H1 (cell line): ENCODE results near the gene C15orf62.

Experiments
- BRCA1 ChIP-seq: IDR thresholded peaks from 2 replicates; pipeline ENCODE4 v1.6.1; 2012; ENCODE audit warnings: low read depth, low read length, improper control_type of control experiment
- EZH2 ChIP-seq: fragments of 200-600 bp; sonication (generic); IDR thresholded peaks from 2 replicates; pipeline ENCODE4 v1.7.1; 2012; ENCODE audit warnings: low read depth, mild to moderate bottlenecking, moderate library complexity, low read length, inconsistent platforms; ENCODE audit not compliant: severe bottlenecking
- NRF1 ChIP-seq: IDR thresholded peaks from 2 replicates; pipeline ENCODE4 v1.6.1; 2011; ENCODE audit warnings: mild to moderate bottlenecking, low read depth, low read length, improper control_type of control experiment
- POLR2A ChIP-seq, 2 experiments: IDR thresholded peaks; 1 replicate in 1 of 2; 2 replicates in 1 of 2; pipeline ENCODE4 v1.6.1; 2011; ENCODE audit warnings: low read depth in 2 of 2, low read length in 2 of 2, mild to moderate bottlenecking in 2 of 2; ENCODE audit errors: control extremely low read depth in 1 of 2
- POLR2AphosphoS5 ChIP-seq: IDR thresholded peaks from 2 replicates; pipeline ENCODE4 v1.6.1; 2011; ENCODE audit warnings: low read depth, low read length
- SRF ChIP-seq: IDR thresholded peaks from 2 replicates; pipeline ENCODE4 v1.6.1; 2011; ENCODE audit warnings: mild to moderate bottlenecking, low read depth, low read length, moderate library complexity
- TAF1 ChIP-seq: IDR thresholded peaks from 2 replicates; pipeline ENCODE4 v1.6.1; 2011; ENCODE audit warnings: mild to moderate bottlenecking, low read depth, low read length
- TF ChIP-seq, protein P1 (sequence below), 3 experiments: IDR thresholded peaks; 1 replicate in 2 of 3; 2 replicates in 1 of 3; pipeline versions ENCODE4 v1.5.1 to v1.6.1; 2011; ENCODE audit warnings: low read length in 3 of 3, mild to moderate bottlenecking in 3 of 3, inconsistent platforms in 2 of 3, low read depth in 1 of 3, moderate library complexity in 1 of 3; ENCODE audit not compliant: insufficient read depth in 1 of 3; ENCODE audit errors: control extremely low read depth in 1 of 3

DNA sequence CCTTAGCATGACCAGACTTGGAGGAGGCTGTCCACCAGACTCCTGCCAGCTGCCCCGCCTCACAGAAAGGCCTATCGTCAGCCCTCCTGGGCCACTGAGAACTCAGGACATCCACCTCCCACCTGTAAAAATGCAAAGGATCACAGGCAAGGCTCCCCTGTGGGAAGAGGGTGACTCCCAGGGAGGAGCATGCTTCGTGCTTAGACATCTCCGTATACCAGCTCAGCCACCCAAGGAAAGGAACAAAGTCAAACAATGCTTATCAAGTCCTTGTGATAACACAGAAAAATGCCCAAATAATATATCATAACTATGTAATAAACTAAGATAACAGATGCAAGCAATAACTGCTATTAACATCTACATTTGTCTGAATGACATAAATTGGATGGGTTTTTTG, 18.9 kb upstream of the C15orf62 start:
- no peak for TF ChIP-seq TAF1
- no peak for TF ChIP-seq POLR2AphosphoS5
- TF ChIP-seq POLR2A (IDR thresholded peaks at IDR 0.05; ENCODE audit: control extremely low read depth in 1 of 2, low read depth in 2 of 2, low read length in 2 of 2): no peak
- no peak for TF ChIP-seq EZH2
- TF ChIP-seq, protein P1, sequence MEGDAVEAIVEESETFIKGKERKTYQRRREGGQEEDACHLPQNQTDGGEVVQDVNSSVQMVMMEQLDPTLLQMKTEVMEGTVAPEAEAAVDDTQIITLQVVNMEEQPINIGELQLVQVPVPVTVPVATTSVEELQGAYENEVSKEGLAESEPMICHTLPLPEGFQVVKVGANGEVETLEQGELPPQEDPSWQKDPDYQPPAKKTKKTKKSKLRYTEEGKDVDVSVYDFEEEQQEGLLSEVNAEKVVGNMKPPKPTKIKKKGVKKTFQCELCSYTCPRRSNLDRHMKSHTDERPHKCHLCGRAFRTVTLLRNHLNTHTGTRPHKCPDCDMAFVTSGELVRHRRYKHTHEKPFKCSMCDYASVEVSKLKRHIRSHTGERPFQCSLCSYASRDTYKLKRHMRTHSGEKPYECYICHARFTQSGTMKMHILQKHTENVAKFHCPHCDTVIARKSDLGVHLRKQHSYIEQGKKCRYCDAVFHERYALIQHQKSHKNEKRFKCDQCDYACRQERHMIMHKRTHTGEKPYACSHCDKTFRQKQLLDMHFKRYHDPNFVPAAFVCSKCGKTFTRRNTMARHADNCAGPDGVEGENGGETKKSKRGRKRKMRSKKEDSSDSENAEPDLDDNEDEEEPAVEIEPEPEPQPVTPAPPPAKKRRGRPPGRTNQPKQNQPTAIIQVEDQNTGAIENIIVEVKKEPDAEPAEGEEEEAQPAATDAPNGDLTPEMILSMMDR (IDR thresholded peaks at IDR 0.05; ENCODE audit: control extremely low read depth in 1 of 3, insufficient read depth in 1 of 3, low read depth in 1 of 3, low read length in 3 of 3): no peak
- no peak for TF ChIP-seq SRF
- no peak for TF ChIP-seq BRCA1
- no peak for TF ChIP-seq NRF1
